AG04449 (cell line): ENCODE measurements around the gene NDE1.

Source experiments
- CTCF ChIA-PET: fragments of 350-600 bp; formaldehyde crosslinking; extraction: SDS; loops from one replicate; lab custom pipeline; 2021; ENCODE audit warnings: antibody characterized with exemption; lab: Yijun Ruan, JAX
- POLR2A ChIA-PET: fragments of 400-600, 350-600 bp; formaldehyde crosslinking; extraction: SDS; loops from one replicate; lab custom pipeline; 2020; ENCODE audit warnings: antibody characterized with exemption, inconsistent platforms; lab: Yijun Ruan, JAX
- DNase-seq: peaks from one replicate; pipeline ENCODE4 v3.0.0-alpha.2; 2010; ENCODE audit warnings: low read depth, low spot score
- H3K4me3 ChIP-seq: 2 replicates; pipeline ENCODE4 v1.5.1; 2011; ENCODE audit warnings: low read depth, mild to moderate bottlenecking, control low read depth, low read length
- CTCF ChIP-seq: IDR thresholded peaks from one replicate; pipeline ENCODE4 v1.5.1; 2011; ENCODE audit warnings: mild to moderate bottlenecking, moderate library complexity, low read length, control low read depth, inconsistent platforms; ENCODE audit not compliant: insufficient read depth; ENCODE audit errors: missing control alignments

The NDE1 gene

GRCh38 chr16:15759070-15759469, 109.0 kb downstream of the NDE1 start:
- CTCF ChIA-PET, result no interaction called here
- no peak for DNase-seq

GRCh38 chr16:15760129-15760528, 110.1 kb downstream of the NDE1 start:
- no peak for DNase-seq
- no peak overlapping the region for H3K4me3 ChIP-seq
- CTCF ChIA-PET, result interaction anchor here (0.6 to 7.3 kb wide), 6 partner anchors 9 to 98 kb away, joined by 3 to 65 read pairs (median 4); no protein-coding TSS in a partner anchor
- POLR2A ChIA-PET, result no interaction called here
- no peak for TF ChIP-seq CTCF

More at GRCh38 chr16:15759070-15759469, 109.0 kb downstream of the NDE1 start:
- H3K4me3 ChIP-seq, result no peak overlapping the region
- TF ChIP-seq CTCF, result no peak
- POLR2A ChIA-PET, result interaction anchor here (0.6 to 0.7 kb wide), 2 partner anchors 60 to 389 kb away, joined by 3 to 4 read pairs; no protein-coding TSS in a partner anchor

DNA sequence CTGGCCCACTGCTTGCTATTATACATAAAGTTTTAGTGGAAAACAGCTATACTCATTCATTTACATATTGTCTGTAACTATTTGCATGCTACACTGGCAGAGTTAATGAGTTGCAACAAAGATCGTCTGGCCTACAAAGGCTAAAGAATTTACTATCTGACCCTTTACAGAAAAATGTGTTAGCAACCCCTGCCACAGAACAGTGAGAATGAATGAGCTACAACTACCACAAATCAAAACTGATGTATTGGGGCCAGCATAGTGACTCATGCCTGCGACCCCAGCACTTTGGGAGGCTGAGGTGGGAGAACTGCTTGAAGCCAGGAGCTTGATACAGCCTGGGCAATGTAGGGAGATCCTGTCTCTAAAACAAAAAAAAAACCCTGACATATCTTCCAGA, 114.1 kb downstream of the NDE1 start:
- CTCF ChIA-PET, result interaction anchor here (1.1 to 7.3 kb wide), 4 partner anchors 9 to 59 kb away, joined by 3 to 65 read pairs (median 4); no protein-coding TSS in a partner anchor
- no peak for TF ChIP-seq CTCF
- no peak for DNase-seq
- H3K4me3 ChIP-seq, result no peak overlapping the region
- POLR2A ChIA-PET, result no interaction called here

GRCh38 chr16:15765116-15765515, 115.1 kb downstream of the NDE1 start:
- ChIA-PET CTCF (interaction anchor here (1.0 to 7.3 kb wide), 13 partner anchors 9 to 429 kb away, joined by 3 to 65 read pairs (median 5); no protein-coding TSS in a partner anchor), POLR2A (no interaction called here)
- no peak for TF ChIP-seq CTCF
- no peak for DNase-seq
- H3K4me3 ChIP-seq, result no peak overlapping the region

- H3K4me3 ChIP-seq, result no peak overlapping the region
- DNase-seq, result no peak
- ChIA-PET POLR2A (no interaction called here), CTCF (interaction anchor here (0.8 to 7.3 kb wide), 17 partner anchors 10 to 428 kb away, joined by 3 to 65 read pairs (median 4); no protein-coding TSS in a partner anchor)
- TF ChIP-seq CTCF, result peak; percentile 77
Measured at GRCh38 chr16:15765880-15766279, 115.8 kb downstream of the NDE1 start.

GRCh38 chr16:15766918-15767317, 116.9 kb downstream of the NDE1 start:
- no peak for TF ChIP-seq CTCF
- no peak for DNase-seq
- H3K4me3 ChIP-seq, result no peak overlapping the region
- ChIA-PET POLR2A (no interaction called here), CTCF (interaction anchor here (0.7 to 7.3 kb wide), 8 partner anchors 10 to 424 kb away, joined by 3 to 65 read pairs (median 4); no protein-coding TSS in a partner anchor)
